Stimulated activated CD8-positive, alpha-beta memory T cell treated with anti-CD3 and anti-CD28 coated beads, Interleukin-4, amount 100 ng/mL, for 1 hour (primary cell): ENCODE data around the gene ROM1.
"Not testable (repeated sequence)": the region's sequence is repeated elsewhere in the genome, so short reads cannot be mapped to it uniquely, and the experiment has no call there.

Source experiments
- DNase-seq, 2 donors: peaks; one replicate each; pipeline ENCODE4 v3.0.0-alpha.2; 2020; ENCODE audit warnings: low read depth in 2 of 2, low spot score in 1 of 2

Gene ROM1

GRCh38 chr11:62607714-62608113 lies 5.3 kb upstream of the ROM1 start:
- no peak for DNase-seq

GRCh38 chr11:62608776-62609175 lies 4.3 kb upstream of the ROM1 start:
- no peak for DNase-seq

- DNase-seq: no peak
These were observed 2.7 kb upstream of the ROM1 start for GRCh38 chr11:62610403-62610802.

GRCh38 chr11:62610814-62611704 lies 2.0 kb upstream of the ROM1 start:
- DNase-seq: no peak

- DNase-seq: no peak
These were observed 1.2 kb upstream of the ROM1 start for GRCh38 chr11:62611705-62612365.

GRCh38 chr11:62613291-62613778 lies 278 bp downstream of the ROM1 start:
- no peak for DNase-seq

GRCh38 chr11:62614275-62614674 lies 1.2 kb downstream of the ROM1 start:
- no peak for DNase-seq

- DNase-seq: no peak
These were observed 2.5 kb downstream of the ROM1 start for GRCh38 chr11:62615521-62615920.

- DNase-seq: not testable (repeated sequence)
These were observed 3.9 kb downstream of the ROM1 start for GRCh38 chr11:62616957-62617356.

GRCh38 chr11:62621027-62621566 lies 8.0 kb downstream of the ROM1 start:
- DNase-seq: no peak

GRCh38 chr11:62621567-62622470 lies 8.8 kb downstream of the ROM1 start, which contains the start of gene B3GAT3:
Gene B3GAT3, minus strand, starts transcription at chr11:62621986. Its CDS starts 39 bp downstream, at chr11:62621947.
- peak; percentile 94 to 95 for DNase-seq

- DNase-seq: no peak
These were observed 9.5 kb downstream of the ROM1 start for GRCh38 chr11:62622476-62623089.

GRCh38 chr11:62627713-62628112 lies 14.7 kb downstream of the ROM1 start:
- no peak for DNase-seq

- DNase-seq: no peak
These were observed 19.4 kb downstream of the ROM1 start for GRCh38 chr11:62632492-62632891.

GRCh38 chr11:62644220-62644619 lies 31.2 kb downstream of the ROM1 start:
- no peak for DNase-seq

GRCh38 chr11:62645671-62645945 lies 32.6 kb downstream of the ROM1 start:
- DNase-seq: no peak

GRCh38 chr11:62645946-62646824 lies 33.1 kb downstream of the ROM1 start, which contains the start of gene GANAB:
Gene GANAB, minus strand, starts transcription at chr11:62646613. Its CDS starts 14 bp downstream, at chr11:62646599.
- DNase-seq: peak; percentile 99

GRCh38 chr11:62646825-62647608 lies 34.0 kb downstream of the ROM1 start:
- DNase-seq: no peak

GRCh38 chr11:62647609-62648005 lies 34.5 kb downstream of the ROM1 start:
- DNase-seq: no peak
